WTC11 (cell line): ENCODE results near the gene RYR1.

Experiments used
- CREM ChIP-seq: sonication (generic); formaldehyde crosslinking; IDR thresholded peaks from 2 replicates; pipeline ENCODE4 v1.8.1; 2022; ENCODE audit warnings: mild to moderate bottlenecking, missing genetic modification reagents, moderate library complexity
- JUN ChIP-seq: sonication (generic); formaldehyde crosslinking; IDR thresholded peaks from 2 replicates; pipeline ENCODE4 v1.8.0; 2023; ENCODE audit warnings: mild to moderate bottlenecking, missing genetic modification reagents
- KAT7 ChIP-seq: sonication (generic); formaldehyde crosslinking; IDR thresholded peaks from 2 replicates; pipeline ENCODE4 v1.8.1; 2023; ENCODE audit warnings: missing genetic modification reagents, mild to moderate bottlenecking, borderline replicate concordance
- NR2C2 ChIP-seq: sonication (generic); formaldehyde crosslinking; IDR thresholded peaks from 2 replicates; pipeline ENCODE4 v1.8.0; 2022; ENCODE audit warnings: mild to moderate bottlenecking, missing genetic modification reagents
- SP1 ChIP-seq: sonication (generic); formaldehyde crosslinking; conservative IDR thresholded peaks from 2 replicates; pipeline ENCODE4 v1.8.1; 2022; ENCODE audit warnings: missing genetic modification reagents
- ZNF263 ChIP-seq: sonication (generic); formaldehyde crosslinking; IDR thresholded peaks from 2 replicates; pipeline ENCODE4 v1.8.1; 2022; ENCODE audit warnings: low read depth, mild to moderate bottlenecking, moderate library complexity, missing genetic modification reagents
- TF ChIP-seq, protein P1 (sequence below): fragments of 200-600 bp; IDR thresholded peaks from 2 replicates; pipeline ENCODE4 v1.8.0; 2022; ENCODE audit warnings: antibody characterized with exemption
- TF ChIP-seq, protein P2 (sequence below): sonication (generic); formaldehyde crosslinking; IDR thresholded peaks from 2 replicates; pipeline ENCODE4 v1.8.1; 2022; ENCODE audit warnings: low read depth, missing genetic modification reagents, borderline replicate concordance
- TF ChIP-seq, protein P3 (sequence below): fragments of 250-450 bp; sonication (Bioruptor Pico); IDR thresholded peaks from 2 replicates; pipeline ENCODE4 v2.1.2; 2022; ENCODE audit warnings: mild to moderate bottlenecking, moderate library complexity
- TF ChIP-seq, protein P4 (sequence below): sonication (generic); formaldehyde crosslinking; IDR thresholded peaks from 2 replicates; pipeline ENCODE4 v1.8.0; 2022; ENCODE audit warnings: mild to moderate bottlenecking, missing genetic modification reagents
- TF ChIP-seq, protein P5 (sequence below): sonication (generic); formaldehyde crosslinking; IDR thresholded peaks from 2 replicates; pipeline ENCODE4 v1.8.1; 2022; ENCODE audit warnings: mild to moderate bottlenecking, missing genetic modification reagents, moderate library complexity, borderline replicate concordance

DNA sequence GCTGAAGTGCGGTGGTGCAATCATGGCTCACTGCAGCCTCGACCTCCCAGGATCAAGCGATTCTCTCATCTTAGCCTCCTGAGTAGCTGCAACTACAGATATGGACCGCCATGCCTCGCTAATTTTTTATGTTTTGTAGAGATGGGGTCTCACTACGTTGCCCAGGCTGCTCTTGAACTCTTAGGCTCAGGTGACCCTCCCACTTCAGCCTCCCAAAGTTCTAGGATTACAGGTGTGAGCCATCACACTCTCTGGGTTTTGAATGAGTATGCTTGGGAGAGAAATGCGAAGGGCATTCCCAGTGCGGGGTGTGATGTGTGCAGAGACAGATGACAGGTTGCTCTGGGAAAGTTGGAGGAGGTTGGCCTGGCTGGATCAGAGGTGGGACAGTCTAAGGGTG, 49.0 kb downstream of the RYR1 start:
- TF ChIP-seq, protein P1, sequence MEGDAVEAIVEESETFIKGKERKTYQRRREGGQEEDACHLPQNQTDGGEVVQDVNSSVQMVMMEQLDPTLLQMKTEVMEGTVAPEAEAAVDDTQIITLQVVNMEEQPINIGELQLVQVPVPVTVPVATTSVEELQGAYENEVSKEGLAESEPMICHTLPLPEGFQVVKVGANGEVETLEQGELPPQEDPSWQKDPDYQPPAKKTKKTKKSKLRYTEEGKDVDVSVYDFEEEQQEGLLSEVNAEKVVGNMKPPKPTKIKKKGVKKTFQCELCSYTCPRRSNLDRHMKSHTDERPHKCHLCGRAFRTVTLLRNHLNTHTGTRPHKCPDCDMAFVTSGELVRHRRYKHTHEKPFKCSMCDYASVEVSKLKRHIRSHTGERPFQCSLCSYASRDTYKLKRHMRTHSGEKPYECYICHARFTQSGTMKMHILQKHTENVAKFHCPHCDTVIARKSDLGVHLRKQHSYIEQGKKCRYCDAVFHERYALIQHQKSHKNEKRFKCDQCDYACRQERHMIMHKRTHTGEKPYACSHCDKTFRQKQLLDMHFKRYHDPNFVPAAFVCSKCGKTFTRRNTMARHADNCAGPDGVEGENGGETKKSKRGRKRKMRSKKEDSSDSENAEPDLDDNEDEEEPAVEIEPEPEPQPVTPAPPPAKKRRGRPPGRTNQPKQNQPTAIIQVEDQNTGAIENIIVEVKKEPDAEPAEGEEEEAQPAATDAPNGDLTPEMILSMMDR, result no peak
- TF ChIP-seq, protein P2, sequence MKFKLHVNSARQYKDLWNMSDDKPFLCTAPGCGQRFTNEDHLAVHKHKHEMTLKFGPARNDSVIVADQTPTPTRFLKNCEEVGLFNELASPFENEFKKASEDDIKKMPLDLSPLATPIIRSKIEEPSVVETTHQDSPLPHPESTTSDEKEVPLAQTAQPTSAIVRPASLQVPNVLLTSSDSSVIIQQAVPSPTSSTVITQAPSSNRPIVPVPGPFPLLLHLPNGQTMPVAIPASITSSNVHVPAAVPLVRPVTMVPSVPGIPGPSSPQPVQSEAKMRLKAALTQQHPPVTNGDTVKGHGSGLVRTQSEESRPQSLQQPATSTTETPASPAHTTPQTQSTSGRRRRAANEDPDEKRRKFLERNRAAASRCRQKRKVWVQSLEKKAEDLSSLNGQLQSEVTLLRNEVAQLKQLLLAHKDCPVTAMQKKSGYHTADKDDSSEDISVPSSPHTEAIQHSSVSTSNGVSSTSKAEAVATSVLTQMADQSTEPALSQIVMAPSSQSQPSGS, result no peak
- no peak for TF ChIP-seq ZNF263 (CRISPR knock-in tag)
- no peak for TF ChIP-seq KAT7 (CRISPR knock-in tag)
- TF ChIP-seq SP1 (CRISPR knock-in tag), result no peak
- TF ChIP-seq JUN (CRISPR knock-in tag), result no peak
- TF ChIP-seq, protein P3, sequence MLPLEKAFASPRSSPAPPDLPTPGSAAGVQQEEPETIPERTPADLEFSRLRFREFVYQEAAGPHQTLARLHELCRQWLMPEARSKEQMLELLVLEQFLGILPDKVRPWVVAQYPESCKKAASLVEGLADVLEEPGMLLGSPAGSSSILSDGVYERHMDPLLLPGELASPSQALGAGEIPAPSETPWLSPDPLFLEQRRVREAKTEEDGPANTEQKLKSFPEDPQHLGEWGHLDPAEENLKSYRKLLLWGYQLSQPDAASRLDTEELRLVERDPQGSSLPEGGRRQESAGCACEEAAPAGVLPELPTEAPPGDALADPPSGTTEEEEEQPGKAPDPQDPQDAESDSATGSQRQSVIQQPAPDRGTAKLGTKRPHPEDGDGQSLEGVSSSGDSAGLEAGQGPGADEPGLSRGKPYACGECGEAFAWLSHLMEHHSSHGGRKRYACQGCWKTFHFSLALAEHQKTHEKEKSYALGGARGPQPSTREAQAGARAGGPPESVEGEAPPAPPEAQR (CRISPR knock-in tag), result no peak
- TF ChIP-seq NR2C2 (CRISPR knock-in tag), result no peak
- TF ChIP-seq CREM, result no peak
- TF ChIP-seq, protein P4, sequence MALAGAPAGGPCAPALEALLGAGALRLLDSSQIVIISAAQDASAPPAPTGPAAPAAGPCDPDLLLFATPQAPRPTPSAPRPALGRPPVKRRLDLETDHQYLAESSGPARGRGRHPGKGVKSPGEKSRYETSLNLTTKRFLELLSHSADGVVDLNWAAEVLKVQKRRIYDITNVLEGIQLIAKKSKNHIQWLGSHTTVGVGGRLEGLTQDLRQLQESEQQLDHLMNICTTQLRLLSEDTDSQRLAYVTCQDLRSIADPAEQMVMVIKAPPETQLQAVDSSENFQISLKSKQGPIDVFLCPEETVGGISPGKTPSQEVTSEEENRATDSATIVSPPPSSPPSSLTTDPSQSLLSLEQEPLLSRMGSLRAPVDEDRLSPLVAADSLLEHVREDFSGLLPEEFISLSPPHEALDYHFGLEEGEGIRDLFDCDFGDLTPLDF (CRISPR knock-in tag), result no peak
- TF ChIP-seq, protein P5, sequence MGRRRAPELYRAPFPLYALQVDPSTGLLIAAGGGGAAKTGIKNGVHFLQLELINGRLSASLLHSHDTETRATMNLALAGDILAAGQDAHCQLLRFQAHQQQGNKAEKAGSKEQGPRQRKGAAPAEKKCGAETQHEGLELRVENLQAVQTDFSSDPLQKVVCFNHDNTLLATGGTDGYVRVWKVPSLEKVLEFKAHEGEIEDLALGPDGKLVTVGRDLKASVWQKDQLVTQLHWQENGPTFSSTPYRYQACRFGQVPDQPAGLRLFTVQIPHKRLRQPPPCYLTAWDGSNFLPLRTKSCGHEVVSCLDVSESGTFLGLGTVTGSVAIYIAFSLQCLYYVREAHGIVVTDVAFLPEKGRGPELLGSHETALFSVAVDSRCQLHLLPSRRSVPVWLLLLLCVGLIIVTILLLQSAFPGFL (CRISPR knock-in tag), result no peak
